Heart left ventricle (tissue), 16 donors: ENCODE measurements around the gene DDHD1. TPM values are rescaled to one million over a fixed set of nuclear protein-coding genes. Genes with fewer than 3 reads are reported as not detected.

ENCODE experiments used
- ATAC-seq, 4 donors: fragments of 200-7000 bp; cut with Tn5 transposase; one replicate each; pipeline ENCODE4 v1.9.1; 2020 to 2022; ENCODE audit warnings: moderate library complexity in 4 of 4, mild to moderate bottlenecking in 3 of 4, moderate number of reproducible peaks in 1 of 4
- DNase-seq, 5 donors: peaks; one replicate each; pipeline ENCODE4 v3.0.0-alpha.2; 2020
- H3K27ac ChIP-seq, 12 donors: fragments of 200-600 bp; sonication (generic) in 4 of 12; one replicate each; pipeline versions ENCODE4 v1.5.0 to v1.8.0; 2016 to 2022; ENCODE audit warnings: mild to moderate bottlenecking in 2 of 12
- H3K27me3 ChIP-seq, 9 donors: fragments of 200-600 bp; sonication (generic) in 2 of 9; one replicate each; pipeline versions ENCODE4 v1.5.1 to v1.8.0; 2016 to 2022; ENCODE audit warnings: mild to moderate bottlenecking in 3 of 9
- H3K36me3 ChIP-seq, 9 donors: fragments of 200-600 bp; sonication (generic) in 2 of 9; one replicate each; pipeline versions ENCODE4 v1.5.0 to v1.8.0; 2018 to 2022; ENCODE audit warnings: mild to moderate bottlenecking in 2 of 9
- H3K4me1 ChIP-seq, 12 donors: fragments of 200-600 bp; sonication (generic) in 4 of 12; one replicate each; pipeline versions ENCODE4 v1.5.0 to v1.8.0; 2016 to 2022; ENCODE audit warnings: mild to moderate bottlenecking in 3 of 12
- H3K4me3 ChIP-seq, 12 donors: fragments of 200-600 bp; sonication (generic) in 4 of 12; one replicate each; pipeline versions ENCODE4 v1.5.0 to v1.8.0; 2017 to 2022; ENCODE audit warnings: mild to moderate bottlenecking in 9 of 12, moderate library complexity in 4 of 12
- H3K9me3 ChIP-seq, 12 donors: fragments of 200-600 bp; sonication (generic) in 4 of 12; one replicate each; pipeline versions ENCODE4 v1.5.0 to v1.8.0; 2016 to 2022; ENCODE audit warnings: mild to moderate bottlenecking in 1 of 12
- CTCF ChIP-seq, 12 donors: fragments of 200-600 bp; sonication (generic) in 4 of 12; IDR thresholded peaks; one replicate each; pipeline versions ENCODE4 v1.5.0 to v1.8.0; 2018 to 2022; ENCODE audit warnings: antibody characterized with exemption in 12 of 12, mild to moderate bottlenecking in 5 of 12
- POLR2A ChIP-seq, 2 donors: fragments of 450-650 bp; IDR thresholded peaks; one replicate each; pipeline ENCODE4 v1.6.1; 2017; ENCODE audit warnings: antibody characterized with exemption in 2 of 2, mild to moderate bottlenecking in 2 of 2, moderate library complexity in 2 of 2
- WGBS, 4 donors: extraction: QIAGEN DNeasy Blood & Tissue Kit in 2 of 4; methylation state at CpG; one replicate each; pipeline versions ENCODE4 v1.1.5 to v1.1.7; 2013 to 2018; 5-methylcytosine and 5-hydroxymethylcytosine counted together
- intact Hi-C, 10 donors: fragments of 100-400 bp; cut with DNase I; formaldehyde crosslinking; loops; one replicate each; pipeline versions ENCODE4 v1.11.1 to v1.14.2; 2022
- polyA plus RNA-seq, 2 donors: library from polyadenylated mRNA; stranded (reverse); fragments of 200-250 nt; gene quantifications; one replicate each; pipeline ENCODE4 v1.2.3, GENCODE V29; 2013
- total RNA-seq, 9 donors: library from RNA; depleted of rRNA in 2 of 9; stranded (reverse); fragments of >200 nt in 2 of 9; fragmentation: NEBNext Ultra II Directional in 3 of 9; extraction: Animal tissue kit (Norgen Biotek cat#: 25700) in 3 of 9; gene quantifications; one replicate each; pipeline versions ENCODE4 v1.1.0 to v1.2.4, GENCODE V29; 2016 to 2023
- donor health status: ischemic (EF 13 %, LVEDD 7.1; RV severe dilation, severe dysfunction).
- donor health status: healthy with polysubstance abuse.
- donor health status: DM: no; HTN: yes; CAD: no.
- donor health status: DM: no; HTN: no; CAD: no.
- donor health status: ischemic (EF 25% LVEDD 6.9; RV normal size, moderate dysfunction).
- donor health status: ischemic (EF 25% LVEDD 5.7; RV mildly dilated, moderate dysfunction).
- donor health status: healthy.
- donor health status: DM: yes; HTN: yes; CAD: no.
- donor health status: ischemic (EF 35%, LVEDD 5.7; RV mildly dilated, moderate dysfunction).
- donor health status: nonischemic (EF 11% LVEDD 7.7; RV severe dilation, severe dysfunction).
- donor health status: DM: yes; HTN: yes; CAD: no.
- donor health status: PGD.
- donor health status: ischemic (EF 29% LVEDD 5.4; RV normal size, mild dysfunction).
- donor health status: nonischemic (EF 23%, LVEDD 6.1; RV moderate dilation, normal function).

Gene DDHD1
- total and polyA plus RNA-seq, 11 donors = 3.5 to 12.1 (median 7.0) TPM

GRCh38 chr14:53113989-53114388, 39.1 kb downstream of the DDHD1 start:
- Histone ChIP-seq H3K4me3 (no peak overlapping the region), H3K27me3 (no peaks in the 10 kb centered on the region), H3K27ac (no peak overlapping the region), H3K9me3 (peaks cover 0 to 7% (median 0%) of the 10 kb centered on the region in 12 donors), H3K4me1 (peaks cover 0 to 6% (median 0%) of the 10 kb centered on the region in 12 donors), H3K36me3 (no peaks in the 10 kb centered on the region)
- TF ChIP-seq CTCF (IDR thresholded peaks at IDR 0.05) (no peak), POLR2A (IDR thresholded peaks at IDR 0.05) (no peak)
- 77 to 88% (median 79%) methylated on average over 8 to 10 of the region's 10 CpGs for WGBS, 4 donors
- DNase-seq = no peak
- no peak for ATAC-seq
- intact Hi-C loops = no loop called here

GRCh38 chr14:53110096-53110495, 43.0 kb downstream of the DDHD1 start:
- H3K27me3 ChIP-seq = no peaks in the 10 kb centered on the region

DNA sequence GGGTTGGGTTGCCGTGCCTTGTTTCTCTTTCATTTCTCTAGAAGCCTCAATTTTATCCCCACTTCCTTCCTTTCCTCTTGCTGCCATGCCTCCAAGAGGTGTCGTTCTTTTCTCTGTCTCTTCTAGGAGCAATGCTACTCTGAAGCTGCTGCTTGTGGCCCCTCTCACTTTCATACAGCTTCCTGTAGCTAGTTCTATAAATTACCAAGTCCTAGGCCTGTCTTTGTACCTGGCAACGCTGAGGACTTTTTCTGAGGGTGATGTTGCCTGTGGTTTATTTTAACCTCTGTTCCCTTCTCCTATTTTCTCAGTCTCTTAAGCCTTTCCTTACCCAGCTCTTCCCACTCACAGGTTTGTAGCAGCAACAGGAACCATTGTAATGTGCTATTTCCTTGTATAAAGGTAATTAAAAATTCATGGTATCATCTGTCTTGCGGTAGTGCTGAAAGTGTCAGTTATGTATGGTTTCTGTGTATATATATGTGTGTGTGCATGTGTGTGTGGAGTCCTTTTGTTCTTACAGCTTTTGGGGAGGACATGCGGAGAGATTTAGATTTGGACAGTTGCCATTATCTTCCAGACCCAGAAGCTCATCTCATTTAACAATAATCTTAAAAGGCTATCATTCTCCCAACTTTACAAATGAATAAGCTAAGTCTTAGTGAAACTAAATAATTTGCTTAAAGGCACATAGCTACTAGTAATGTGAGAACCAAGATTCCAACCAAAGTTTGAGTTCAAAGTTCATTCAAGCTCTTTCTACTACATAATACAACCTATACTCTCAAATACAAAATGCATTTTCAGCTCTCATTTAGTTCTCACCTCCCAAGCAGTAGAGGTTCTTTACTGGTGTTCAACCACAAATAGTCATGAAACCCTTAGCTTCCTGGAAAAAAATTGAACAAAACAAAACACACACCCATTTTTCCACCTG, 43.8 kb downstream of the DDHD1 start:
- H3K9me3 ChIP-seq = peaks cover 0 to 15% (median 8%) of the 10 kb centered on the region in 12 donors
- no peak for DNase-seq
- peaks cover 0 to 15% (median 0%) of the 10 kb centered on the region in 12 donors for H3K4me1 ChIP-seq
- TF ChIP-seq CTCF (IDR thresholded peaks at IDR 0.05) = no peak
- no peak for TF ChIP-seq POLR2A (IDR thresholded peaks at IDR 0.05)
- H3K4me3 ChIP-seq = peak overlapping the region in 7 of 12 donors; percentile 7 to 43 (median 18)
- 67 to 74% (median 69%) methylated on average over 5 of the region's 5 CpGs for WGBS, 4 donors
- no peaks in the 10 kb centered on the region for H3K27me3 ChIP-seq
- H3K36me3 ChIP-seq = no peaks in the 10 kb centered on the region
- peak in 1 of 4 donors; percentile 39 for ATAC-seq
- intact Hi-C loops = loop anchor here in 1 of 10 donors (2.0 kb wide), 1 partner anchor 15 kb away; no protein-coding TSS in a partner anchor
- H3K27ac ChIP-seq = peak overlapping the region in 1 of 12 donors; percentile 79

More at GRCh38 chr14:53110096-53110495, 43.0 kb downstream of the DDHD1 start:
- peaks cover 0 to 15% (median 0%) of the 10 kb centered on the region in 12 donors for H3K4me1 ChIP-seq
- TF ChIP-seq POLR2A (IDR thresholded peaks at IDR 0.05) (no peak), CTCF (IDR thresholded peaks at IDR 0.05) (no peak)
- intact Hi-C loops = no loop called here
- no peaks in the 10 kb centered on the region for H3K36me3 ChIP-seq
- no peak overlapping the region for H3K27ac ChIP-seq
- H3K9me3 ChIP-seq = peaks cover 0 to 15% (median 8%) of the 10 kb centered on the region in 12 donors
- H3K4me3 ChIP-seq = no peak overlapping the region
- ATAC-seq (no peak), DNase-seq (no peak)
- 97 to 100% (median 99%) methylated on average over 1 of the region's 1 CpG for WGBS, 4 donors
